DMS153 (cell line): ENCODE measurements around the gene SLC37A1.

Experiments used
- DNase-seq: peaks from one replicate; lab custom pipeline; 2025; lab: John Stamatoyannopoulos, UW

SLC37A1 gene

GRCh38 chr21:42545317-42545716, 31.7 kb downstream of the SLC37A1 start:
- no peak for DNase-seq

GRCh38 chr21:42545745-42546144, 32.1 kb downstream of the SLC37A1 start:
- DNase-seq = no peak

- no peak for DNase-seq
Measured at GRCh38 chr21:42546433-42546832, 32.8 kb downstream of the SLC37A1 start.

GRCh38 chr21:42547001-42547905, 33.6 kb downstream of the SLC37A1 start:
- no peak for DNase-seq

GRCh38 chr21:42547906-42548365, 34.3 kb downstream of the SLC37A1 start:
- no peak for DNase-seq

GRCh38 chr21:42548687-42549406, 35.2 kb downstream of the SLC37A1 start:
- DNase-seq = no peak

GRCh38 chr21:42550817-42551216, 37.2 kb downstream of the SLC37A1 start:
- peak; percentile 99 for DNase-seq

- DNase-seq = no peak
Measured at GRCh38 chr21:42552407-42553336, 39.0 kb downstream of the SLC37A1 start.

- DNase-seq = no peak
Measured at GRCh38 chr21:42553435-42553834, 39.8 kb downstream of the SLC37A1 start.

- no peak for DNase-seq
Measured at GRCh38 chr21:42554251-42554961, 40.8 kb downstream of the SLC37A1 start.

GRCh38 chr21:42555756-42556438, 42.2 kb downstream of the SLC37A1 start:
- no peak for DNase-seq

- no peak for DNase-seq
Measured at GRCh38 chr21:42556476-42556875, 42.8 kb downstream of the SLC37A1 start.

- DNase-seq = no peak
Measured at GRCh38 chr21:42556960-42557359, 43.3 kb downstream of the SLC37A1 start.

- no peak for DNase-seq
Measured at GRCh38 chr21:42557420-42557819, 43.8 kb downstream of the SLC37A1 start.

GRCh38 chr21:42558368-42558767, 44.7 kb downstream of the SLC37A1 start:
- DNase-seq = no peak

- DNase-seq = peak; percentile 41
Measured at GRCh38 chr21:42558846-42559245, 45.2 kb downstream of the SLC37A1 start.

GRCh38 chr21:42559326-42559725, 45.7 kb downstream of the SLC37A1 start:
- DNase-seq = no peak

- peak; percentile 52 for DNase-seq
Measured at GRCh38 chr21:42560517-42561179, 47.0 kb downstream of the SLC37A1 start.

- peak; percentile 91 for DNase-seq
Measured at GRCh38 chr21:42561762-42562650, 48.4 kb downstream of the SLC37A1 start.
